Gastroesophageal sphincter (tissue), 3 donors: ENCODE data around the gene DLGAP3.

Source experiments
- POLR2A ChIP-seq, 2 donors: fragments of 450-650 bp; IDR thresholded peaks; one replicate each; pipeline ENCODE4 v1.6.1; 2017; ENCODE audit warnings: antibody characterized with exemption in 2 of 2, mild to moderate bottlenecking in 2 of 2, moderate library complexity in 1 of 2
- TF ChIP-seq, protein P1 (sequence below), 4 experiments: fragments of 200-600 bp in 2 of 4; fragments of 450-650 bp in 2 of 4; sonication (generic) in 1 of 4; IDR thresholded peaks; one replicate each; pipeline ENCODE4 v1.5.1; 2017 to 2019; ENCODE audit warnings: antibody characterized with exemption in 4 of 4, mild to moderate bottlenecking in 2 of 4, moderate library complexity in 2 of 4

DNA sequence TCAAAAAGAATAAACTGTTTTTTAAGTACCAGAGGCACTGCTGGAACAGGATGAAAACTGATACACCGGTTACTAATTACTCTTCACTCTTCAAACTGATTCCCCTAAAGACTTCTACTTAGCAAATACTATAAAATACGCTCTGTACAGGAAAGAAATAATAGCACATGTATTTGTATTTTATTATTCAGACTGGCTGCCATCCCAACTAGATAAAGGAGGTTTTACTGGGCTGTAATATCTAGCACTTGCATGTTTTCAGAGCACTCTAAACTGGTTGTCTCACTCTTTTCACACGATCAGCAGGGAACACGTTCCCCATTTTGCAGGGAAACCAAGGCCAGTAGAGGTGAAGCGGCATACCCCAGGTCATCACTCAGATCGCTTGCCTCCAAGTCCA is 79.1 kb downstream of the DLGAP3 start:
- TF ChIP-seq, protein P1, sequence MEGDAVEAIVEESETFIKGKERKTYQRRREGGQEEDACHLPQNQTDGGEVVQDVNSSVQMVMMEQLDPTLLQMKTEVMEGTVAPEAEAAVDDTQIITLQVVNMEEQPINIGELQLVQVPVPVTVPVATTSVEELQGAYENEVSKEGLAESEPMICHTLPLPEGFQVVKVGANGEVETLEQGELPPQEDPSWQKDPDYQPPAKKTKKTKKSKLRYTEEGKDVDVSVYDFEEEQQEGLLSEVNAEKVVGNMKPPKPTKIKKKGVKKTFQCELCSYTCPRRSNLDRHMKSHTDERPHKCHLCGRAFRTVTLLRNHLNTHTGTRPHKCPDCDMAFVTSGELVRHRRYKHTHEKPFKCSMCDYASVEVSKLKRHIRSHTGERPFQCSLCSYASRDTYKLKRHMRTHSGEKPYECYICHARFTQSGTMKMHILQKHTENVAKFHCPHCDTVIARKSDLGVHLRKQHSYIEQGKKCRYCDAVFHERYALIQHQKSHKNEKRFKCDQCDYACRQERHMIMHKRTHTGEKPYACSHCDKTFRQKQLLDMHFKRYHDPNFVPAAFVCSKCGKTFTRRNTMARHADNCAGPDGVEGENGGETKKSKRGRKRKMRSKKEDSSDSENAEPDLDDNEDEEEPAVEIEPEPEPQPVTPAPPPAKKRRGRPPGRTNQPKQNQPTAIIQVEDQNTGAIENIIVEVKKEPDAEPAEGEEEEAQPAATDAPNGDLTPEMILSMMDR (IDR thresholded peaks at IDR 0.05): no peak
- no peak for TF ChIP-seq POLR2A (IDR thresholded peaks at IDR 0.05)
